NCI-H2196 treated with DMSO at 0.1 percent for 48 hours (cell line): ENCODE measurements around the gene TMED5.

Experiments
- DNase-seq: peaks from one replicate; lab custom pipeline; 2025; ENCODE audit not compliant: unreplicated experiment; lab: John Stamatoyannopoulos, UW

Gene TMED5

DNA sequence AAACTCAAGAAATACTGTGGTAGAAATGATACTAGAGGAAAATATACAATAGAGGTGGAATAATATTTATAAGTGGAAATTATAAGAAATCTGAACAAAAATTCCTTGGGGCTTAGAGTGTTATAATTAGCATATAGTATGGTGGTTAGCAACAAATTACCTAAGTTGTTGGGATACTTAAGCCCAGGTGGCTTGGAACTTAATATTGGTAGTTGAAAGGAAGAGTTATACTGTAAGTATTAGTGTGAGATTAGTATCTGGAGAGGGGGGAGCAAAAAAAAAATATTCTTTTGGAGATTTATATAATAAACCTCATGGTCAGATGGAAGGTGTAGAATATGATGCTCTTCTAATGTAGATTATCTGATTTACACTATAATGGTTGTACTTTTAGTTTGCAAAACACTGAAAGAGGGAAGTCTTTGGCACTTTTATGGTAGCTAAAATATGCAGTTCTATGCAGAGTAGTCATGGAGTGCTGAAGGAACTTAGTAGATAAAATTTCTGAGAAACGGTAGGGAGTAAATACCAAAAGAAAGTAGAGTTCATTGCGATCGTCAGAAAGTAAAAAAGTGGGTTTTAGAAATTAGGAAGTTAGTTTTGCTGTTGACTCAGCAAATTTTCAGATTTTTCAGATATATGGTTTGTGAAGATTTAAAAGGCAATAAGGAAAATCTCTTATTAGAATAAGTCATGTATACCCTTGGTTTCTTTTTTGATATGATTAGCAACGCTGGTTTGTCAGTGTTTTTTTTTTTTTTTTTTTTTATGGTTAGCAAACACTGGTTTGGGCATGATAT lies 55.5 kb downstream of the TMED5 start:
- DNase-seq = no peak

DNA sequence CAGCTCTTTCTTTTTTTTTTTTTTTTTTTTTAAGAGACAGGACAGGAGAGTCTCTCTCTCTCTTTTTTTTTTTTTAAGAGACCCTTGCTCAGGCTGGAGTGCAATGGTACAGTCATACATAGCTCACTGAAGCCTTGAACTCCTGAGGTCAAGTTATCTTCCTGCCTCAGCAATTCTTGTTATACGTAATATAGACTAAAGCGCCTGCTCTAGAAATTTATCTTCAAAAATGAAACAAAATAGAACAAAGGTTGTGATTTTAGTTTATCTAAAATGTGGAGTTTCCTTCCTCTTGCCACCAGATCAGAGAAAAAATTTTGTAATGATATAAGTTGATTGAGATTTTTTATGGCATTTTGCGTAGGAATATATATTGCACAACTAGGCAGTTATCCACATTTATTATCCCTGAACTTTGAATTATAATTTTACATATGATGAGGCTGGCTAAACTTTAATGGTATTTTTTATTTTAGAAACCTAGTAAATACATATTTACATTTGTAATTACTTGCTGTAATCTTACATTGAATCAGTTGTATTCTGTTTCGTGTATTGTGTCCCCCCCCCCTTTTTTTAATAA lies 56.9 kb downstream of the TMED5 start:
- no peak for DNase-seq

DNA sequence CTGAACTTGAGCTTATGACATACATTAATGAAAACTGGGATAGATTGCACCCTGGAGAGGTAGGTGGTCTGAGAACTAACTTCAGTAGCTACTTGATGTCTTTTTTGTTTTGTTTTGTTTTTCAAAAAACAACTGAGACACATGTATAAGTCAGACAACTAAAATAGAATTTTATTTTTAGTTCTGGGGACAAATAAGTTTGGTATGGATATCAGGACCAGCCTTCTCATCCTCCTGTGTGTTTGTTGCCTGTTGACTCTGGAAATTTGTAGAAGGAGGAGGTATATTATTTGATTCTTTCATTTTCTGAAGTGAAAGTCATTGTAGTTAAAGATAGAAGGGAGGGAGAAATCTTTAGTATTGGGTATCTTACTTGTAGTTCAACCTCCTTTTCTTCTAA lies 59.6 kb downstream of the TMED5 start:
- DNase-seq = no peak

DNA sequence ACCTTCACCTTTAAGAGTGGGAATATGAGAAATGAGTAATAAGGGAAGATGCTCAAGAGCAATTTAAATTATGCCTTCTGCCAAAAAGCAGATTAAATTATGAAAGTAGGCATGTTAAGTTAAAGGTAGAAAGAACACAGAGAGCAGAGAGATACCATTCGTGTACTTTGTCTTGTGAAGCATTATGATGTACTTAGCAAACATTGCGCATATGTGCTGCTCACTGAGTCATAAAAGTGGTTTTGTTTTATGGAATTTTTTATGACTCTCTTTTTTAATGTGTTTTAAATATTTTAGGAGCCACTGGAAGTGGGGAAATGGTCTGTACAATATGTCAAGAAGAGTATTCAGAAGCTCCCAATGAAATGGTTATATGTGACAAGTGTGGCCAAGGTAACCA lies 65.8 kb downstream of the TMED5 start:
- DNase-seq = no peak

DNA sequence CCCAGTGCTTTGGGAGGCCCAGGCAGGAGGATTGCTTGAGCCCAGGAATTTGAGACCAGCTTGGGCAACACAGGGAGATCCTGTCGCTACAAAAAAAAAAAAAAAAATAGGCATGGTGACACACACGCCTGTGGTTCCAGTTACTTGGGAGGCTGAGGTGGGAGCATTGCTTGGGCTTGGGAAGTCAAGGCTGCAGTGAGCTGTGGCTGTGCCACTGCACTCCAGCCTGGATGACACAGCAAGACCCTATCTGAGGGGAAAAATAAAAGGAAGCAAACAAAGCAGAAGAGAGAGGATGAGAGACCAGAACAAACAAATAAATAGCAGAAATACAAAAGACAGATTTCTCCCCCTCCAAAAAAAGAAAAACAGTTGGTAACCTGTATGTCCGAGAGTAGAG lies 67.1 kb downstream of the TMED5 start:
- DNase-seq = no peak

- no peak for DNase-seq
Observed at GRCh38 chr1:93111561-93111960, 68.7 kb downstream of the TMED5 start.

GRCh38 chr1:93111065-93111464 lies 69.1 kb downstream of the TMED5 start:
- DNase-seq = no peak

DNA sequence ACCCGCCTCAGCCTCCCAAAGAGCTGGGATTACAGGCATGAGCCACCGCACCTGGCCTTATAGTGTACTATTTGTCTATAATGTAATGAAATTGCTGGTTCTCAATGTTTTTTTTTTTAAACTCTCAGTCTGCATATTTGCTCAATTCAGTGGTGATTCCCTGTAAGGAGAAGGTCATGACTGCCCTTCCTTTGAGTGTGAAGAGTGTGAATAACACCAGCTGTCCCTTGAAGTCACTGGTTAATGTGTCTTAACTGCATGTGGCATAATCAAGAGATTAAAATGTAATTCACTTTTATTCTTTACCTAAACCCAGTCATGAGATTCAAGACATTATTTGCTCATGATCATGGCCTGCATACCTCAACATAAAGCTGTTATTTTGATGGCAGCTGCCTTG lies 70.6 kb downstream of the TMED5 start:
- no peak for DNase-seq

DNA sequence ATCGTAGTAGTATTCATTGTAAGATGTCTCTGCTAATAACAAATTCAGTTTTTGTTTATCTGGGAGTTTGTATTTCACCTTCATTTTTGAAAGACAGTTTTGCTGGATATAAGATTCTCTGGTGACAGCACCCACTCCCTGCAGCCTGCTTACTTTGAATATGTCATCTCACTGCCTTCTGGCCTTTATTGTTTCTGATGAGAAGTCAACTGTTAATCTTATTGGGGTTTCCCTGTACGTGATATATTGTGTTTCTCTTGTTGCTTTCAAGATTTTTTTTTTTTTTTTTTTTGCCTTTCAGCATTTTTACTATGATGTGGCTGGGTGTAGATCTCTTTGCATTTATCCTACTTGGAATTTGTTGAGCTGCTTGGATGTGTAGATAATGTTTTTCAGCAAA lies 71.9 kb downstream of the TMED5 start:
- no peak for DNase-seq

DNA sequence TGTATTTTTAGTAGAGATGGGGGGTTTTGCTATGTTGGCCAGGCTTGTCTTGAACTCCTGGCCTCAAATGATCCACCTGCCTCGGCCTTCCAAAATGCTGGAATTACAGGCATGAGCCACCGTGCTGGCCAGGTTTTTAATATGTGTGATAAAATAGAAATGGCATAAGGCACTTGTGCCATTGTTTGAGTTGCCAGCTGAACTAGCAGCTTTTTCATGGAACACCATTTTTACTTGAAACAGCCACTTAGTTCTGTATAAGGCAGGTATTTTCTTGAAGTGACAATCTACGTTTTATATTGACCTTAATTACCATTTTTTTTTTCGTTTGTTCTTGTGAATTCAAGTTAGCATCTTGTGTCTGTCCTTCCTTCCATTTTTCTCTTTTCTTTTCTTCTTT lies 72.8 kb downstream of the TMED5 start:
- DNase-seq = no peak

GRCh38 chr1:93106226-93106625 lies 74.0 kb downstream of the TMED5 start:
- no peak for DNase-seq

DNA sequence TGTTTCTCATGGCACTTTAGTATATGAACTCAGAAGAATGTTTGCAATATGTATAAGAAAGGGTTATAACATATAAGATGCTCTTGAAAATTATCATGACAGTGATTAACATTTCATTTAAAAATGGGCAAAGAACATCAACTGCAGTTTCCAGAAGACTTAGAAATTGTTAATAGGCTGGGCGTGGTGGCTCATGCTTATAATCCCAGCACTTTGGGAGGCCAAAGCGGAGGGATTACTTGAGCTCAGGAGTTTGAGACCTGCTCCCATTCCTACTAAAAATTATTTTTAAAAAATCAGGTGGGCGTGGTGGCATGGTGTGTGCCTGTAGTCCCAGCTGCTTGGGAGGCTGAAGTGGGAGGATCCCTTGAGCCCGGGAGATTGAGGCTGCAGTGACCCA lies 78.1 kb downstream of the TMED5 start:
- DNase-seq = no peak
